ENCODE data around the gene DPP9.

DPP9 gene

DNA sequence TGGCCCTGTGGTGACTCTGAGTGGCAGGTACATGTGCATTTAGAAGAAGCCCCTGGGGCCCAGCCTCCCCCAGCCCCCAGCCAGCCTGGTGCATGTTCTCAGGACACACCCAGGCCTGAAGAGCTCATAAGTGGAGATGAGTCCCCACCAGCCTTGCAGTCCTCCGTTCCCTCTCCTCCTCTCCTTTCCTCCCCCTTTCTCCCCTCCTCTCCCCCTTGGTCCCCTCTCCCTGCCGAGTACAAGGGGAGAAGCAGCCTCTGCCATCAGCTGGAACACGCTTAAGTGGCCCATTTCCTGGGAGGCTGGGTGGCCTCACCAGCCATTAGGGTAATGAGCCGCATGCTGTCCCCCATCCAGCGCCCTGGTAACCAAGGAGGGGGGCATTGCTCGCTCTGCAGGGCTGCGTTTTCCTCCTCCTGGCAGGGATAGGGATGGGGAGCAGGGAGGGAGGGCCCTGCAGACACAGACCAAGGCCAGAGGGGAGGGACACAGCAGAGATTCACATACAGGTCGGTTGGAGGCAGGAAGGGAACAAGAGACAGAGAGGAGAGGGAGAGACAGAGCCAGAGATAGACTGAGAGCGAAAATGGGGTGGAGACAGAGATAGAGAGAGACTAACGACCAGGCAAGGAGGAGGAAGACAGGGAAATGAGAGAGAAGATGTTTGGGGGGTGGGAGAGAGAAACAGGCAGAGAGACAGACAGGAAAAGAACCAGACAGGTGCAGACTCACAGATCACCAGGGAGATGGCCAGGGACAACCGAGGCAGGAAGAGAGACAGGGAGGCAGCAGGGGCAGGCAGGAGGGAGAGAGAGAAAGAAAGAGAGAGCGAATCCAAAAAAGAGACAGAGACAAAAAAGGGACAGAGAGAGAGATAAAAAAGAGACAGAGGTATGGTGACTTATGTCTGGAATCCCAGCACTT, 19.3 kb upstream of the DPP9 start:
- Histone ChIP-seq H3K36me3 (ENCODE audit: control insufficient read depth, low read length) (no peaks in the 10 kb centered on the region), H3K4me2 (ENCODE audit: low read length) (no peak overlapping the region)

DNA sequence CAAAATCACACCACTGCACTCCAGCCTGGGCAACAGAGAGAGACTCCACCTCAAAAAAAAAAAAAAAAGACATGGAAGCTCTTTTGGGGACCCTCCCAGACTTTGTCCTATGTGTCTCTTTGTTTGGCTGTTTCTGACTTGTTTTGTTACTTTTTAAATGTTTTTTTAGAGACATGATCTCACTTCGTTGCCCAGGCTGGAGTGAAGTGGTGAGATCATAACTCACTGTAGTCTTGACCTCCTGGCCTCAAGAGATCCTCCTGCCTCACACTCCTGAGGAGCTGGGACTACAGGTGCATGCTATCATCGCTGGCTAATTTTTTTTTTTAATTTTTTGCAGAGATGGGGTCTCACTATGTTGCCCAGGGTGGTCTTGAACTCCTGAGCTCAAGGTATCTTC, 16.4 kb upstream of the DPP9 start:
- H3K9me2 ChIP-seq (replicated peaks; ENCODE audit: control insufficient read depth, low read length) = no peaks in the 10 kb centered on the region
- H4K20me1 ChIP-seq (ENCODE audit: control insufficient read depth, insufficient read depth, low read depth, low read length) = no peaks in the 10 kb centered on the region
- no peak for TF ChIP-seq EZH2phosphoT487 (IDR thresholded peaks at IDR 0.05; ENCODE audit: borderline replicate concordance, low read length)
- TF ChIP-seq, protein P1, sequence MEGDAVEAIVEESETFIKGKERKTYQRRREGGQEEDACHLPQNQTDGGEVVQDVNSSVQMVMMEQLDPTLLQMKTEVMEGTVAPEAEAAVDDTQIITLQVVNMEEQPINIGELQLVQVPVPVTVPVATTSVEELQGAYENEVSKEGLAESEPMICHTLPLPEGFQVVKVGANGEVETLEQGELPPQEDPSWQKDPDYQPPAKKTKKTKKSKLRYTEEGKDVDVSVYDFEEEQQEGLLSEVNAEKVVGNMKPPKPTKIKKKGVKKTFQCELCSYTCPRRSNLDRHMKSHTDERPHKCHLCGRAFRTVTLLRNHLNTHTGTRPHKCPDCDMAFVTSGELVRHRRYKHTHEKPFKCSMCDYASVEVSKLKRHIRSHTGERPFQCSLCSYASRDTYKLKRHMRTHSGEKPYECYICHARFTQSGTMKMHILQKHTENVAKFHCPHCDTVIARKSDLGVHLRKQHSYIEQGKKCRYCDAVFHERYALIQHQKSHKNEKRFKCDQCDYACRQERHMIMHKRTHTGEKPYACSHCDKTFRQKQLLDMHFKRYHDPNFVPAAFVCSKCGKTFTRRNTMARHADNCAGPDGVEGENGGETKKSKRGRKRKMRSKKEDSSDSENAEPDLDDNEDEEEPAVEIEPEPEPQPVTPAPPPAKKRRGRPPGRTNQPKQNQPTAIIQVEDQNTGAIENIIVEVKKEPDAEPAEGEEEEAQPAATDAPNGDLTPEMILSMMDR (IDR thresholded peaks at IDR 0.05; ENCODE audit: low read depth, low read length, poor library complexity, severe bottlenecking) = no peak
- H3K79me2 ChIP-seq (ENCODE audit: control insufficient read depth, low read length) = no peaks in the 10 kb centered on the region
- no peak overlapping the region for H3K27ac ChIP-seq (ENCODE audit: low read depth, low read length)
- H3K4me1 ChIP-seq (ENCODE audit: control insufficient read depth, low read length) = peaks cover 8% of the 10 kb centered on the region
- H3K27me3 ChIP-seq (ENCODE audit: control insufficient read depth, low read length) = peaks cover 11% of the 10 kb centered on the region
- no peaks in the 10 kb centered on the region for H3K36me3 ChIP-seq (ENCODE audit: control insufficient read depth, low read length)
- H3K4me2 ChIP-seq (ENCODE audit: low read length) = no peak overlapping the region
- no peak overlapping the region for H3K4me3 ChIP-seq (ENCODE audit: low read length)
- H3K9me3 ChIP-seq (ENCODE audit: control insufficient read depth, insufficient read depth, low read length) = no peaks in the 10 kb centered on the region
- peaks cover 4% of the 10 kb centered on the region; the same call in 1 of the 2 replicates for H3F3A ChIP-seq (ENCODE audit: control insufficient read depth, insufficient read depth)

More for the DNA sequence above, 19.3 kb upstream of the DPP9 start:
- no peaks in the 10 kb centered on the region for H3K79me2 ChIP-seq (ENCODE audit: control insufficient read depth, low read length)
- peaks cover 12% of the 10 kb centered on the region for H3K27me3 ChIP-seq (ENCODE audit: control insufficient read depth, low read length)
- H3K27ac ChIP-seq (ENCODE audit: low read depth, low read length) = no peak overlapping the region
- no peak for TF ChIP-seq EZH2phosphoT487 (IDR thresholded peaks at IDR 0.05; ENCODE audit: borderline replicate concordance, low read length)
- TF ChIP-seq, protein P1 (IDR thresholded peaks at IDR 0.05; ENCODE audit: low read depth, low read length, poor library complexity, severe bottlenecking) = no peak
- H3K9me3 ChIP-seq (ENCODE audit: control insufficient read depth, insufficient read depth, low read length) = no peaks in the 10 kb centered on the region
- no peak overlapping the region for H3K4me3 ChIP-seq (ENCODE audit: low read length)
- H4K20me1 ChIP-seq (ENCODE audit: control insufficient read depth, insufficient read depth, low read depth, low read length) = no peaks in the 10 kb centered on the region
- no peaks in the 10 kb centered on the region for H3K9me2 ChIP-seq (replicated peaks; ENCODE audit: control insufficient read depth, low read length)
- peaks cover 20% of the 10 kb centered on the region for H3K4me1 ChIP-seq (ENCODE audit: control insufficient read depth, low read length)
- H3F3A ChIP-seq (ENCODE audit: control insufficient read depth, insufficient read depth) = peaks cover 5% of the 10 kb centered on the region; the same call in 1 of the 2 replicates

DNA sequence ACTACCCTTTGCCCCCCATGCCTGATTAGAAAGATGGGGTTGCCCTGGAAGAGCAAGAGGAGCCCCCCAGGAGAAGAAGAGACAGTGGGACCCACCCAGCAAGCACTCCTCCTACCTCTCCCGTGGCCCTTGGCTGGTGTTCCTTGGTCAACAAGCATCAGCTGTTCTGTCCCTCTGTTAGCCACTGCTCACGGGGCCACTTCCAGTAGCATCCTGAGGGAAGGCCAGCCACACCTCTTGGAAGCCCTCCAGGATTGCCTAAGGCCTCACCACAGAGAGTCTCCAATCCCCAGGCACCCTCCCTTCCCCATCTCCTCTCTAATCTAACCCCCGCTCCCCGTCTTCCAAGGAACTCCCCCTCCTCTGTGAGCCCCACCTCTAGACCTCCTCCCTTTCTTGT, 15.1 kb upstream of the DPP9 start:
- H3K36me3 ChIP-seq (ENCODE audit: control insufficient read depth, low read length) = no peaks in the 10 kb centered on the region
- H3K27me3 ChIP-seq (ENCODE audit: control insufficient read depth, low read length) = peaks cover 11% of the 10 kb centered on the region
- H3K27ac ChIP-seq (ENCODE audit: low read depth, low read length) = no peak overlapping the region
- no peaks in the 10 kb centered on the region for H3K79me2 ChIP-seq (ENCODE audit: control insufficient read depth, low read length)
- H3K9me3 ChIP-seq (ENCODE audit: control insufficient read depth, insufficient read depth, low read length) = no peaks in the 10 kb centered on the region
- H3K4me3 ChIP-seq (ENCODE audit: low read length) = no peak overlapping the region
- peaks cover 8% of the 10 kb centered on the region for H3K4me1 ChIP-seq (ENCODE audit: control insufficient read depth, low read length)
- no peaks in the 10 kb centered on the region for H4K20me1 ChIP-seq (ENCODE audit: control insufficient read depth, insufficient read depth, low read depth, low read length)
- TF ChIP-seq, protein P1 (IDR thresholded peaks at IDR 0.05; ENCODE audit: low read depth, low read length, poor library complexity, severe bottlenecking) = no peak
- TF ChIP-seq EZH2phosphoT487 (IDR thresholded peaks at IDR 0.05; ENCODE audit: borderline replicate concordance, low read length) = no peak
- H3K9me2 ChIP-seq (replicated peaks; ENCODE audit: control insufficient read depth, low read length) = no peaks in the 10 kb centered on the region
- H3K4me2 ChIP-seq (ENCODE audit: low read length) = no peak overlapping the region
- H3F3A ChIP-seq (ENCODE audit: control insufficient read depth, insufficient read depth) = 0 out of 2 replicates have a peak, but pooled peaks cover under 1% of the 10 kb centered on the region

Measured in DOHH2 (cell line).